Glomerular visceral epithelial cell (primary cell): ENCODE measurements around the gene ENTPD2.

ENCODE experiments used
- DNase-seq: peaks from one replicate; pipeline ENCODE4 v3.0.0-alpha.2; 2016; ENCODE audit errors: extremely low spot score

ENTPD2 gene

DNA sequence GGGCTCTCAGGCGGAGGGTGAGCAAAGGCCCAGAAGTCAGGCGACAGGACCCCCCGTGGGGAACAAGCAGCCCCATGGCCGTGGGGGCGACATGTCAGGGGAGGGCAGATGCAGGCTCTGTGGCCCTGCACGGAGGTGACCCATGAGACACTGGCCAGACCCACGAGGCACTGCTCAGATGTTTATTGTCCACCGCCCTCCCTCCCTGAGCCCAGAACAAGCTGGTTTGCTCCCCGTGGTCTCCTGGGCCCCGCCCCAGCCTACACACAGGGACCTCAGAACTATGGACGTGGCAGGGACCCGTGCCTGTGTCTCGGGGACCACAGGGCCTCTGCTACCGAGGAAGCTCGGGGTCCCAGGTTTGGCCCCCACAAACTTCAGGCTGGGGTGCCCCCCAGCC lies 23.9 kb downstream of the ENTPD2 start:
- no peak for DNase-seq

DNA sequence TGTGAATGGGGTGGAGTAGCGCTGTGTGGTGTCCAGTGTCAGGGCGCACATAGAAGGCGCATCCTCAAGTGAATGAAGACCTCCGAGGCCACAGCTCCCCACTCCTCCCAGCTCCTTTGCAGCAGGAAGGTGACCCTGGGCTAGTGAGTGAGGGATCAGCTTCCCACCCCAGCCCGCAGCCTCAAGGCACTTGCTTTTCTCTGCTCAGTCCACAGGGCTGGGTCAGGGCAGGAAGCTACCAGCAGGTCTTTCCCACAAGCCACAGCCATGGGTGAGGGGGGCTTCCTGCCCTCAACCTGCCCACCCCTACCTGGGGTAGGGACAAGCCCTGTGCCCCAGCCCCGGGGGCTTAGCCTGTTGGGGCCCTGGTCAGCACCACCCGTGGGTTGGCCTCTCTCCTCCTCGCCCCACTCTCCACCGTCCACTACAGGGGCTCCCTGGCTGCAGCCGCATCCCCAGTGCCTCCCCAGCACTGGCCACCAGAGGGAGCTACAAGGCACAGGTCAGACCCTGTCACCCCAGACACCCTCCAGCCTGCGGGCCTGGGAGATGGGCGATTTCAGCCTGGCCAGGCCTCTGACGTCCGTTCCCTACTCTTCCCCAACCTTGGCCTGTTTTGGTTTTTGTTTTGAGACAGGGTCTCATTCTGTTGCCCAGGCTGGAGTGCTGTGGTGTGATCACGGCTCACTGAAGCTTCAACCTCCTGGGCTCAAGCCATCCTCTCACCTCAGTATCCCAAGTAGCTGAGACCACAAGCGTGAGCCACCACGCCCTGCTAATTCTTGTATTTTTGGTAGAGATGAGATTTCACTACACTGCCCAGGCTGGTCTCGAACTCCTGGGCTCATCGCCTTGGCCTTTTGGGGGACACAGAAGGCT lies 24.6 kb downstream of the ENTPD2 start:
- peak; percentile 75 for DNase-seq

DNA sequence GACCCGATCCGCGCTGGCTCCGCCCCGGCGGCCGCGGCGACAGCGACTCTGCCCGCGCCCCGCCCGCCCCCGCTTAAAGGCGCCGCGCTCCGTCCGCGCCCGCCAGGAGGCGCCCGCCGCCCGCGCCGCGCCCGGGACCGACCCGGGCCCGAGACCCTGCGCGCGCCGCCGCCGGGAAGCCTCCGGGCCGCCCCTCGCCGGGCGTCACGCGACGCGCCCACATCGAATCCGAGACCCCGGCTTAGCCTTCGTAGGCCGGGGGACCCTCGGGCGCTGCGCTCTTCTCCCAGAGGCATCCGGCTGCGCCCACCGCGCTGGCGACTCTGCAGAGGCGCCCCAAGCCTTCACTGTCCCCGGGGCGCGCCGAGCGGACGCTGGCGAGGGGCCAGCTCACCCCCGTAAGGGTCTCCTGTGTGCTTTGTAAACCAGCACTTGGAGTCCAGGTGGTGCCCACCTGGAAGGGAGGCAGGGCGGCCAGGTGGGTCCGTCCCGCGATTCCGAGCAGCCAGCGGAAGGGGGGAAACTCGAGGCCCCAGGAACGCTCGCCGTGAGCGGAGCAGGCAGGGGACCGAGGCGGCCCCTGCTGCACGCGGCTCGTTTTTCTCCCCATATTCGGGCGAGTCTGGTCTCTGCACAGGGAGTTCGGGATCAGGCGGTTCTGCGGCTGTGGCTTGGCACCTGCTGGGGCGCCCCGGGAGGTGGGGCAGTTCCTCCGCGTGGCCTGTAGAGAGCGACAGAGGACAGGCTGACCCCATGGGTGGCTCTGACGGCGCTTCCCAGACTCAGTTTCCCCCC lies 25.4 kb downstream of the ENTPD2 start:
- DNase-seq, result peak; percentile 58

DNA sequence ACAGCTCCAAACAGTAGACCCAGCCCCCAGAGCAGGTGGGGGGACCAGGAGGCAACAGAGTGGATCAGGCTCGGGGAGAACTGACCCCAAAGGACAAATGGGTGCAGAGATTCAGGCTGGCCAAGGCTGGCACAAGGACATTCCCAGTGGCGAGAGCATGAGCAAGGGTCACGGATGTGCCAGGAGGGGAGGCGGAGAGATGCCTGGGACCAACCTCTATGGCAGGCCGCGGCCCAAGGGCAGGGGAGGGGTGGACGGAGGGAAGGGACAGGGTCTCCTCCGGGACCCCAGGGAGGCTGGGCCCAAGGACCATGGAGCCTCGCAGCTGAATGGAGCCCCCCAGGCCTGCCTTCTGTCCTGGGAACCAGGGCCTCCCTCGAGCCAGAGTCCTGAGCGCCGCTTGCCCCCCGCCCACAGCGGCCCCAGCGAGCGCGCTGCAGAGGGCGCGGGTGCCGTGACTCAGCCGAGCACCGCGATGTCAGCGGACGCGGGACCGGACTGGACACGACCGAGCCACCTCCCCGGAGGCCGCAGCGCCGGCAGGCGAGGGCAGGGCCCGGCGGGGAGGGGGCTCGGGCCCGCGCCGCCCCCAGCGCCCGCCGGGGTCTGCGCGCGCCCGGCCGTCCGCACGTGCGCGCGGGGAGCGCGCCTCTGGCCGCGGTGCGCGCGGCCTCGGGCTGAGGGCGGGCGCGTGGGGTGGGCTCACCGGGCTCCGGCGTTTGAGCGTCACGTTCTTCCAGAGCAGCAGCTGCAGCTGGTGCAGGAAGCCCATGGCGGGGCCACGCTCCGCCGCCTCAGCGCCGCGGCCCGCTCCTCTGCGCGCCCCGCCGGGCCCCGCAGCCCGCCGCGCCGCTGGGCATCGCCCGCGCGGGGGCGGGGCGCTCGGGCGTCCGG lies 26.2 kb downstream of the ENTPD2 start, which contains the start of gene ABCA2:
Gene ABCA2 (minus strand): TSS at position 869 of the 894 bp plus-strand sequence. CDS start 97 bp downstream, at position 772.
- no peak for DNase-seq

DNA sequence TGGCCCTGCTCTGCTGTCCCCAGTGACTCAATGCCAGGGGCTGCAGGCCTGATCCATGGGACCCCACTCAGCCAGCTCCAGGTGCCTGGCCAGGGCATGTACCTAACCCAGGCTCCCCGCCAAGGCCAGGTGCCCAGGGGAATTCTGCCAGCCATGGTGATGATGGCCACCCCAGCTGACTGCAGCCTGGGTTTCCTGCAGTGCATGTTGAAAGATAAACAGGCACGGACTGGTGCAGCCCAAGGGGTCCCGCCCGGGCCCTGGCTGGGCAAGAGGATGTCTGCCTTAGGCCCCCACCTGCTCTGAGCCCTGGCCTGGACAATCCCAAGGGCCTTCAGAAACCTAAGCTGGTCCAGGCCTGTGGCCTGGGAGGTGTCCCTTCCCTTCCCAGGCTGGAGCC lies 27.0 kb downstream of the ENTPD2 start:
- no peak for DNase-seq

DNA sequence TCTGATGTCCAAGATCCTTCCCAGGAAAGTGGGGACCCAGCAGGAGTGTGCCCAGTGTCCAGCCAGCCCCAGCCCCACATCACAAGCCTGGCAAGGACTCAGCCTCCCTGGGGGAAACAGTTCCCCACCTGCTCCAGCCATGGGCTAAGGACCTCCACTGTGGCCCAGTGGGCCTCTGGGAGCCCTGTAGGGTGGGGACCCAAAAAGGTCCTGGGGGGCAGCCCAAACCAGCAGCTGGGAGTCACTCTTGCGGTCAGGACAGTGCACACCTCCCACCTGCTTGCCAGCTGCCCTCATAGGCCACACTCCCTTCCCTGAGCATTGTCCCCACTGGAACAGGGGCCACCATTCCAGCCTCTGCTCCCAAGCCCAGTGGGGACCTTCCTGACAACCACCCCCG lies 27.5 kb downstream of the ENTPD2 start:
- no peak for DNase-seq

DNA sequence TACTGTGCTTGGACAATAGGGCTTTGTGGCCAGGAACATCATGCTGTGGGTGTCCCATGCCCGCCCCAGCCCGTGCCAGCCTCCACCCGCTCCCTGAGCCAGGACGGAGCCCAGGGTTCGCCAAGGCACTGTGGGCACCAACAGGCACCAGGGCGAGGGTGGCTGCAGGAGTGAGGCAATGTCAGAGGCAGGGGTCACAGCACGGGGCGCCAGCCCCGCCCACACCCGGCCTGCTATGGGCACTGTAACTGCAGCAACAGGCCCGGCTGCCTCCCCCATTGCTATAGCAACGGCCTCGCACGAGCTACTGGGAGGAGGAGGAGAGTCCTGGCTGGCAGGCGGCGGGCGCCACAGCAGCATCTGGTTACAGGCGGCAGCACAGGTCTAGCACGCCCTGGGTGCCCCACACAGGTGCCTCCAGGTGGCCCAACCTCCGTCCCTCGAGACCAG lies 28.3 kb downstream of the ENTPD2 start:
- DNase-seq, result no peak

DNA sequence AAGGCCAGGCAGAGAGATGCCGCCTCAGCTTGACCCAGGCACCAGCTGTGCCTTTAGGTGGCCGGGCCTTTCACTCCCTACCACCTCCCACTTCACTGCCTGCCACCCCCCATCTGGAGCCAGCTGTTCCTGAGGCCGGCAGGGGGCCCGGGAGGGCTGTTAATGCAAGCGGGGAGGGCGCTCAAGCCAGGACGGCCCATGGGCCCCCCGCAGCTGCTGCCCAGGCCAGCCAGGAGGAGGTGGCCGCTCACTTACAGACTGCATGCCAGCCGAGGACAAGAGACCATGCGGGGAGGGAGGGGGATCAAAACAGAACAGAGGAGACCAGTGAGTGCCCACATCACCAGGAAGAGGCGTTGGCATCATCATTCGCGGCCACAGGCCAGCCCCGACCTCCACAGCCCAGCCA lies 30.3 kb downstream of the ENTPD2 start:
- no peak for DNase-seq

DNA sequence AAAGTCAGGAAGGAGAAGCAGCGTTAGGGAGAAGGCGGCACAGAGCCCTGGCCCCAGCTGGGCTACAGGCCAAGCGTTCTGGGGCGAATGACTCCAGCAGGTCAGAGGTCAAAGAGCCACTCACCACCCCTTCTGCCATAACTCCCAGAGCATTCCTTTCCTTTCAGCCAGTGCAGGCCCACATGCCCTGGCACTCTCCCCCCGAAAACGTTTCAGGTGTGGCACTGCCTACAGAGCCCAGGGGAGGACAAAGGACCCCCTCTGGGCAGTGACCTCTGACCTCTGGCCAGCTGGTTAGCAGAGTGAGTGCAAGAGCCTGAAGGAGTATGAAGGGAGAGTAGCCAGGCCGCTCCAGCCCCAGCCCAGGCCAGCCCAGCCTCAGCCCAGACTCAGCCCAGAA lies 30.7 kb downstream of the ENTPD2 start:
- no peak for DNase-seq

DNA sequence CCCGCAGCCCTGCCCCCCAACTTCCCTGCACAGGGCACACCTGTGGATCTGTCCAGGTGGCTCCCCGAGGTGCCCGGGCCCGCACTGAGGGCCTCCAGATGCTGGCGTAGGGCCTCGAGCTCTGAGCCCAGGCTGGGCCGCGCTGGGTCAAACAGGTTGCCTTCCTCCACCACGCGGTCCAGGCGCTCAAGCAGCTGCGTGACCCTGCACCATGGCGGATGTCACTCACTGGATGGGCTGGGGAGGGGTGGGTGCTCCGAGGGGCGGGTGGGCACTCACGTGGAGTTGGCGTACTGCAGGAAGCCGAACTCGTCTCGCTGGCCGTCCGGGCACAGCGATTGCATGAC lies 31.2 kb downstream of the ENTPD2 start:
- DNase-seq, result no peak

DNA sequence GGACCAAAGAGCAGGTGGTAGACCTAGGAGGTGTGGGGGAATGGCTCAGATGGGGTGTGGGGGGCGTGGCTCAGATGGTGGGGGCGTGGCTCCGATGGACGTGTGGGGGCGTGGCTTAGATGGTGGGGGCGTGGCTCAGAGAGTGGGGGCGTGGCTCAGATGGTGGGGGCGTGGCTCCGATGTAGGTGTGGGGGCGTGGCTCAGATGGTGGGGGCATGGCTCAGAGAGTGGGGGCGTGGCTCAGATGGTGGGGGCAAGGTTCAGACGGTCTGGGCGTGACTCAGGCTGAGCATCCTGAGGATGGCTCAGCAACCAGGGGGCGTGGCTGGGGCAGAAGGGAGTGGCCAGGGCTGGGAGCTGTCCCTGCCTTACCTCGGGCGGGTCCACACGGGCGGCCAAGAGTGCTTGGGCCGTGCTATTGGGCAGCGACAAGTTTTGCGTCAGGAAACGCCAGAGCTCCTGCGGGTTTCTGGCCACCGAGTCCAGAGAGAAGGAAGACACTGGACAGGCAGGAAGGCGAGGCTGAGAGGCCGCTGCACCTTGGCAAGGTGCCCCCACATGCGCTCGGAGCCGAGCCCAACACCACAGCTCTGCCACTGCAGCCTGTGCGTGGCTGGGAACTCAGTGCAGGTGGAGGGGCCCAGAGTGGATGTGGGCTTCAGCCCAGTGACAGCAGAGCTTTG lies 31.7 kb downstream of the ENTPD2 start:
- peak; percentile 71 for DNase-seq

DNA sequence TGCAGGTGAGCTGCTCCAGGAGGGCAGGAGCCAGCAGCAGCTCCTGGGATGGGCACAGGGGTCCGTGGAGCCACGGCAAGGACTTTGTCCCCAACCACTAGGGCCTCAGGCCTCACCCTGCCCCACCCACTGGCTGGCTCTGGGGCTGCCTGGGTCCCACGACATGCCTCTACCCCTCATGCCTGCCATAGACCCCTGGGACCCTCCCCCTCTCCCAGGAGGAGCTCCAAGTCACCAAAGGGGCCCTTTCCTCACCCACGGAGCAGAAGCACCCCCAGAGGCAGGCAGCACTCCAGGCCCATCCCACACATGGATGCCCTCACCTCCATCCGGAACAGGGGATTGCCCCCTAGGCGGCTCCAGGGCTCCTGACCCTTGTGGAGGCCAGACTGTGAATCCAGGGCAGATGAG lies 32.3 kb downstream of the ENTPD2 start:
- DNase-seq, result no peak

DNA sequence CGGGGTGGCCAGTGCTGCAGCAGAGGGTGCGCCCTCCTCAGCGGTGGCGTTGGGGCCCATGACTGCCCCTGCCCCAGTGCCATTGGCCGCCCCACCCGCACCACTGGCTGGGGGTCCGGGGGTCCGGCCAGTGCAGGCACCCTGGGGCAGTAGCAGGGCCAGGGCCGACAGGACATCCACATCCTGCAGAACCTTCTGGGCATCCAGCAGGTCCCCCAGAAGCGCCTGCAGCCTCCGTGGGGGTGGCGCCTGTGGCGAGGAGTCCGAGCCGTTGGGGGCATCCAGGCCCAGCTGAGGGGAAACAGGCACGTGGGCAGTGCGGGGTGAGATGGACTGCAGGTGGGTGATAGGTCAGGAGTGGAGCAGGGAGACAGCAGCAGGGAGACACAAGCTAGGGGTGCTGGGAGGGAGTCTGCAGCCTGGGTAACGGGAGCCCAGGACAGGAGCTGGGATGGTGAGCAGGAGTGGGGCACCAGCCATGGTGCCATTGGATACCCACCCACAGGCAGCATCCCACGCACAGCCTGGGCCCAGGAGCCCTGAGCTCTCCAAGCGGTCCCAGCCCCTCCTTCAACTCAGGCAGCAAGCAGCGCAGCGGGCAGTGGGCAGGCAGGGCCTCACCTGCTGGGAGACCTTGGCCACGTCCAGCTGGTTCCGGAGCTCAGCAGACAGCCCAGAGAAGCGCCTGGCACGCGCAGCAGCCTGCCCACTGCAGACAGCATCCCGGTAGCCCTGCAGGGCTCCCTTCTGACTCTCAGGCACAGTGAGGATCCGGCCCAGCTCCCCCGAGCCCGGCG lies 32.9 kb downstream of the ENTPD2 start:
- no peak for DNase-seq

DNA sequence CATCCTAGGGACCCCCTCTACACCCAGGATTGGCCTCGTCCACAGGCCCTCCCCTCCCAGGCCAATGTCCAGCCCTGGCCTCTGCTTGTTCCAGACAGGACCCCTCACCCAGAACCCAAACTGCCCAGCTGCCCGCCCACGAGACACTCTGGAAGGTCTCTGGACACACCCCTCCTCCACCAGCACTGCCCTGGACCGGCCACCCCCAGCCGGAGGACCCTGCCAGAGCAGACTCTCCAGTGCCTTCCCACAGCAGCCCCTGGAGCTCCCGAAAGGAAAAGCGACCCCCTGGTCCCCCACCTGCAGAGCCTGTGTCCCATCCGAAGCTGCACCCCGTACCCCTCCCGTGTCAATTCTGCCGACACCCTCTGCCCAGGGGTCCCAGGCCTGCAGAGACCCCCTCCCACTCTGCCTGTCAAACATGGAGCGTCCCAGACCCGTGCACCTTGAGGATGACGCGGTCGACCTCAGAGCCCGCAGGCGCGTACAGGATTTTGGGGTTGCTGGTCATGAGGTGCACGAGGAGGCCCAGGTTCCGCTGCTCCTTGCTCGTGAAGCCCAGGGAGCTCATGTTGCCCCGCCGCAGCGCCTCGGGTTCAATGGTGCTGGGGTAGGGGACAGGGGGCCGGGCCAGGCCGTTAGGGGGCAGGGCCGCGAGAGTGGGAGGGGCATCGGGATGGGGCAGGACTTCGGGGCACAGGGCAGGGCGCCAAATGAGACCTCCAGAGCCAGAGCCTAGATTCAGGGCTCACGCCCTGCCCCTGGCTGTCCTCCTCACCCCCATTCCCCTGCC lies 33.8 kb downstream of the ENTPD2 start:
- no peak for DNase-seq

DNA sequence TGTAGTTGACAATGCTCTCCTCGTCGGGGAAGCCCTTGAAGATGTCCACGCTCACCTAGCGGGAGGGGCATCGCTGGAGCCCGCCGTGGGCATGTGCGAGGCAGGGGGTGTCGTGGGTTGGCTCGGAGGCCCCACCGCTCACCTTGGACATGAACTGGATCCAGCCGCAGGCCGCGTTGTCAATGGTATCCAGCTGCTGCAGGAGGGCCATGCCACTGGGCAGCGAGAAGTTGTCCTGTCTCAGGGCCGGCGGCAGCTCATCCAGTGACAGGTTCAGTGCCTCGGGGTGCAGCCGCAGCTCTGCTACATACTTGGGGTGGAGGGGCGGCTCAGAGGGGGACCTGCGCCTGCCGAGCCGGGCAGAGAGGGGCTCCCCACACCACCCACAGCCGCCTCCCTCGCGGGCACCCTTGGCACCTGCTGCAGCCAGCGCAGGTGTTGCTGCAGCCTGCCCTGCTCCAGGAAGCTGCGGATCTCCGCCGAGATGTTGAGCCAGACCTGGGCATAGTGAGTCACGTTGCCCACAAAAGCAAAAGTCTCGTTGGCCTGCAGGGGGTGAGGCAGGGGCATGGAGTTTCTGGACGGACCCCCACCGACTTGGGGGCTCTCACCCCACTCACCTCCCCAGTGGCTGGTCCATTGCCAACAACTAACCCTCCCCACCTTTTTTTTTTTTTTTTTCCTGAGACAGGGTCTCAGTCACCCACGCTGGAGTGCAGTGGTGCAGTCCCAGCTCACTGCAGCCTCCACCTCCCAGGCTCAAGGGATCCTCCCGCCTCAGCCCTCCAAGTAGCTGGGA lies 34.9 kb downstream of the ENTPD2 start:
- no peak for DNase-seq

DNA sequence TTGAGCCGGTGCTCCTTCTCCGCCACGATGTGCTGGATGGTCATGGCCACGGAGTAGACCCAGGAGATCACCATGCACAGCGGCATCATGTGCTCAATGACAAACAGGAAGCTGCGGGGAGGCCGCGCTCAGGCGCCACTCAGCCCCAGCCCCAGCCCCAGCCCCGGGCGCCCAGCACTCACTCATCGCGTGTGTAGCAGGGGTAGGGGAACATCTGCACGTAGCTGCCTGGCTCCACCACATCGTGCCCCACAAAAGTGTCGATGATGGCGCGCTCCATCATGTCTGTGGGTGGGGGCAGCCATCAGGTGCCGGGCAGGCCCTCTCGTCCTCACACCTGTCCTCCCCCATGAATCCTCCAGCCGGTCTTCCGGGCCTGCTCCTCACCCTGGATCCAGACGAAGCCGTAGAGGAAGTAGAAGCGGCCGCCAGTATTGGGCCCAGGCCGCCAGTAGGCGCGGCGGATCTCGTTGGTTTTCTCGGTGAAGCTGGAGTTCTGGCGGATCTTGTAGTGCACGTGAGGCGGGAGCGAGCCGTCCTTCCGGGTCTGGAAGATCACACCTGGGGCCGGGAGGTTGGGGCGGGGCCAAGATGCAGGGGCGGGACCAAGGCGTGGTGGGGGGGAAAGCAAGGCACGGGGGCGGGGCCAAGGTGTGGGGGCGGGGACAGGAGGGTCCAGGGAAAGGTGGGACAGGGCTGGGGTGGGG lies 35.9 kb downstream of the ENTPD2 start:
- no peak for DNase-seq

DNA sequence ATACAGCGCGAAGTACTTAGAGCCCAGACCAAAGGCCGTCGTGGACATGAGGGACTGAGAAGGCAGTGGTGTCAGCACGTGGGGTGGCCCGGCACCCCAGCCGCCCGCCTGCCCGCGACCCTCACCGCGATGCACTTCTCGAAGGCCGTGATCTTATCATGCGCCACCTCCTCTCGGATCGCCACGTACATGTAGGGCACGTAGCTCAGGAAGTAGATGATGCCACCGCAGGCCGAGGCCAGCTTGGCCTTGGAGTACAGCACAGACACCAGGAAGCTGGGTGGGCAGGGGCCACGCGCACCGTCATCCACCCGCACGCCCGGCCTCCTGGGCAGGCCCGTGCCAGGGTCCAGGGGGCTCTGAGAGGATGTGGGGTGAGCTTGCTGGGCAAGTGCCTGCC lies 36.8 kb downstream of the ENTPD2 start:
- no peak for DNase-seq

DNA sequence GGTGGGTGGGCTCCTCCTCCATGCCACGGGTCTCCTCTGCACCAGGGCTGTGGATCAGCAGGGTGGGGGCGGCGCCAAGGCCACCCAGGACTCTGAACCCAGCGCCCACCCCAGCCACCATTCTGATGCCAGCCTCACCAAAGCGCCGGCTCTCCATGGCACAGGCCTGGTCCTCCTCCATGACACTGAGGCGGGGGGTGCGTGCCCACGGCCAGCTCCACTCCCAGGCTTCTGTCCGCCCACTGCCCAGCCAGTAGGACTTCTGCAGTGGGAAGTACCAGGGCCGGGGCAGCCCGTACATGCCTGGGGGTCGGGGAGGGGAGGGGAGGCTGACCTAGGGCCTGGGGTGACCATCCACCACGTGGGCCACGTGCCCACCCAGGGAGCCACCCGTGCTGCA lies 37.4 kb downstream of the ENTPD2 start:
- no peak for DNase-seq
